Measurements from ENCODE around the gene UBTF.

The UBTF gene

DNA sequence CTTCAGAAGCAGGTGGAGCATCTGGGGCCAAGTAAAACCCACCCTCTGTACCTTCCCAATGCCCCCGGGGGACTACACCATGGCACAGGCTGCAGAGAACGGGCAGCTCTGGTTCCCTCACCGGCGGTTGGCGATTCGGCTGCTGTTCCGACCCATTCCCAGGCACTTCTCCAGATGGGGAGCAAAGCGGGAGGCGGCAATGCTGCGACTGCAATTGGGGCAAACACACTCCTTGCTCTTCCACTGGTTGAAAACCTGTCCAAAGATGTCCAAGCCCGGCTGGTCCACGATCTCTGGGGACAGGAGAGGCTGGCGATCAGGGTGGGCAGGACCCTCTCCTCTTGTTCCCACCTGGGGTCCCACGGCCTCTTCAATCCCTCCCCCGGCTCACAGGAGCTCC lies 22.4 kb downstream of the UBTF start:
- DNase-seq, result no peak

DNA sequence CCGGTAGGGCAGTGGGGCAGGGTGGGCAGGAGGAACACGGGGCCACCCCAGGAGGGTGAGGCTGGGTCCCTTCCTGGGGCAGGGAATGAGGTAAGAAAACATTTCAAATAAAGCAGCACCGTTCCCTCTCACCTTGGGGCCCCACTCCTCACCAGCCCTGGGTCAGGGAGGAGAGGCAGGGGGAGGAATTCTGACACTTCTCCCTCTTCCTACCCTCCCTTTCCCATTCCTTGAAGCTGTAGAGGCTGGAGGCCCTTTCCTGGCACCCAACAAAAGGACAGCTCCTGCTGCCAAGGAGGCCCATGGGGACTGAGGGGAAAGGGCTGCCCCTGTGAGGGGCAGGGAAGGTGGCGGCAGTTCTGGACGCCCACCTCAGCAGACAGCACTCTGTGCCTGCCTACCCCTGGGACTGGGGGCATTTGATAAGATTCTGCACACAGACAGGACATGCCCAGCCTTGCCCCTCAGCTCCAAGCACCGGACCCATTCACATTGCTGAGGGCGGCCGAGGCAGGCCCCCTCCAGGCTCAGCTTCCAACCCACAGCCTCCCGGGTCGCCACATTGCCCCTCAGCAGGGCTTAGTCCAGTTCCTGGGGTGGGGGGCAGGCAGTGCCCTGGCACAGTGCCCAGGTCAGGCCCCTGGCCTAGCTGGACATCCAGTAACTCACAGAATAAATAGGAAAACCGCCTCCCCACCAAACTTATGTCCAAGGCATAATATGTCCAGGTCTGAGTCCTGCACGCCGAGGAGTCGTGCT lies 26.0 kb downstream of the UBTF start:
- no peak for DNase-seq

DNA sequence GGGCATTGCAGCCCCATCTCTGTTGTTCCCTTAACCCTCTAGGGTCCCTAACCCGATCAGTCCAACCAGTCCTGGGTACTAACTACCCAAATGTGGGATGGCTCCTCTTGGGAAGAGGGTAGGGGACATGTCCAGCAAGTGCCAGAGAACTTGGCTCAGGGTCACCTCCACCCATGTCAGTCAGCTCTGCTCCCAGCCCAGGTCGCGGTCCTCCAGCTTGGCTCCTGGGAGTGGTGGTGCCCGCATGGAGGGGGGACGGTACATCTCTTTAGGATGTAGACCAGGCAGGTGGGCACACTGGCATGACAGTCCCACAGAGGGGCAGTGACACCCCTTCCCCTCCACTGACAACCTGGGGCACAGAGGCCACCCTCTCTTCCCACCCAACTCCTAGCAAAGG lies 26.7 kb downstream of the UBTF start:
- no peak for DNase-seq

DNA sequence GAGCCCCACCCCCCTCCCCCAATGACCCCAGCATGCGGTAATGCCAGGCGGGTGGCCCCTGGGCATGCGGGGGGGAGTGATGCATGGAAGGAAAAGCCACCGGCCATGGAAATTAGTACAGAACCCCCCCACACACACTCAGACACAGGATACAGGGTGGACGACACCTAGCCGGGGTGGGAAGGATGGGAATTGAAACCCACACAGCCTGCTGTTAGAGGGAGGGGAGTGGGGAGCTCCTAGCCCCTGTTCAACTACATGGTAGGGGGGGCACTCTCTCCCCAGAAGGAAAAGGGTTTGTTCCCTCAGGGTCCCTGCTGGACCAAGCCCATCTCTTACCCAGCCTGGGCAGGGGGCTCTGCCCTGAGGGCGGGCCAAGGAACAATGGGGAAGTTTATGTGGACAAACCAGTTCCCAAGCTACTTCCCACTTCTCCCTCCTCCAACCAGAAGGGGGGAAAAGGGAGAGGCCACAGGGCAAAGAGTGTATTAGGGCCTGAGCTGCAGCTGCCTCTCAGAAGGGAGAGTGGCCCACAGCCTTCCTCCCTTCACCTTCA lies 27.5 kb downstream of the UBTF start:
- DNase-seq, result no peak

DNA sequence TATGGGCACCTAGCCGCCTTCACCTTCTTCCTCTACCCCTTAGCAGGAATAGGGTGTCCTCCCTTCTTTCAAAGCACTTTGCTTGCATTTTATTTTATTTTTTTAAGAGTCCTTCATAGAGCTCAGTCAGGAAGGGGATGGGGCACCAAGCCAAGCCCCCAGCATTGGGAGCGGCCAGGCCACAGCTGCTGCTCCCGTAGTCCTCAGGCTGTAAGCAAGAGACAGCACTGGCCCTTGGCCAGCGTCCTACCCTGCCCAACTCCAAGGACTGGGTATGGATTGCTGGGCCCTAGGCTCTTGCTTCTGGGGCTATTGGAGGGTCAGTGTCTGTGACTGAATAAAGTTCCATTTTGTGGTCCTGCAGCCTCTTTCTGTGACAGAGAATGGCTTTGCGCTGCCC lies 28.1 kb downstream of the UBTF start:
- DNase-seq, result no peak

DNA sequence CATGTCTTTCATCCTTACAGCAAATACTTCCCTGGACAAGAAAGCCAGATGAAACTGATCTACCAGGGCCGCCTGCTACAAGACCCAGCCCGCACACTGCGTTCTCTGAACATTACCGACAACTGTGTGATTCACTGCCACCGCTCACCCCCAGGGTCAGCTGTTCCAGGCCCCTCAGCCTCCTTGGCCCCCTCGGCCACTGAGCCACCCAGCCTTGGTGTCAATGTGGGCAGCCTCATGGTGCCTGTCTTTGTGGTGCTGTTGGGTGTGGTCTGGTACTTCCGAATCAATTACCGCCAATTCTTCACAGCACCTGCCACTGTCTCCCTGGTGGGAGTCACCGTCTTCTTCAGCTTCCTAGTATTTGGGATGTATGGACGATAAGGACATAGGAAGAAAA lies 29.0 kb downstream of the UBTF start:
- no peak for DNase-seq

DNA sequence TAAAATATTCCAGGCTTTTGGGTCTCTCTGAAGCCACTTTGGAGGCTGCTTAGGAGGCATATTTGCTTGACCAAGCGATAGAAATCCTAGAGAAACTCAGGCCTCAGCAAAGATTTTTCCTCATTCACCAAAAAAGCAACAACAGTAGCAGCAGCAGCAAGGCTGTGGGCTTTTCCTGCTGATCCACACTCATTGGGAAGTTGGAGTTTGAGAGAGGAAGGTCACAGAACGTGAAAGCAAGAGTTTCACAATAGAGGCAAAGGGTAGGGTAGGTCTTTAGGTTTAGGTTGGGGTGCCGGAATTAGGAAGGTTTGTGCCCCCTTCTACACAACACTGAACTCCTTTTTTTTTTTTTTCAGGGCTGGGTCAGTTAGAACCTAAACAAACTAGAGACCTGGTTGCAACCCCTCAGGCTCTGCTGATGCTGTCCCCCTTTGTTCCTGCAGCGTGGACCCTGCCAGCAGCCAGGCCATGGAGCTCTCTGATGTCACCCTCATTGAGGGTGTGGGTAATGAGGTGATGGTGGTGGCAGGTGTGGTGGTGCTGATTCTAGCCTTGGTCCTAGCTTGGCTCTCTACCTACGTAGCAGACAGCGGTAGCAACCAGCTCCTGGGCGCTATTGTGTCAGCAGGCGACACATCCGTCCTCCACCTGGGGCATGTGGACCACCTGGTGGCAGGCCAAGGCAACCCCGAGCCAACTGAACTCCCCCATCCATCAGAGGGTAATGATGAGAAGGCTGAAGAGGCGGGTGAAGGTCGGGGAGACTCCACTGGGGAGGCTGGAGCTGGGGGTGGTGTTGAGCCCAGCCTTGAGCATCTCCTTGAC lies 30.7 kb downstream of the UBTF start:
- no peak for DNase-seq

DNA sequence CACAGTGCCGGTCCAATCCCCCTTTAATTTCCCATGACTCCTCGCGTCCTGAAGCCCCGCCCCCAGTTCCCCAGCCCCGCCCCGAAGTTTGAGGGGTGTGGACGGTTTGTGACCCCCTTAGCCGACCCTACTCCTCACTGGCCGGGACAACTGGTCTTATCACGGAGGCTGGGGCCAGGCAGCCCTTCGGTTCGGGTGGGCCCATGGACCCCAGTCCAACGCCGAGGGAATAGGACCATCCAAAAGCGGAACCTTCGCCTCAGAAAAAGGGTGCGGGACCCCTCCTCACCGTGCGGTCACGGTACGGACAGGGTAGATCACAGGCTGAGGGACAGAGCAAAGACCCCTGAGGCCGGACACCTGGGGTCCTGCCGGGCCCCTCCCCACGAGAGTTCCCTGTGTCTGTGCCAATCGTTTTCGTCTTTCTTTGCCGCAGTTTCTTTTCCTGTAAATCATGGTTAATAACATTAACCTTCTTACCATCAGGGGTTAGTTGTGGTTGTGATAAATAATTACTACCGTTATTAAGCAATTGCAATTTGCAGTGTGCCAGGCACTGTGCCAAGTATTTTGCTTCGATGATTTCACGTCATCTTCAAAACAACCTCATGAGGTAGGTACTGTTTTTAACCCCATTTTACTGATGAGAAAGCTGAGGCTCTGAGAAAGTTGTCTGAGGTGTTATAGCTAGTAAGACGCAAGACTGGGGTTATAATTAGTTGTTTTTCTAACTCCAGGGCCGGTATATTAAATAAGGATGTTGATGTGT lies 32.2 kb downstream of the UBTF start:
- DNase-seq, result peak; percentile 45

DNA sequence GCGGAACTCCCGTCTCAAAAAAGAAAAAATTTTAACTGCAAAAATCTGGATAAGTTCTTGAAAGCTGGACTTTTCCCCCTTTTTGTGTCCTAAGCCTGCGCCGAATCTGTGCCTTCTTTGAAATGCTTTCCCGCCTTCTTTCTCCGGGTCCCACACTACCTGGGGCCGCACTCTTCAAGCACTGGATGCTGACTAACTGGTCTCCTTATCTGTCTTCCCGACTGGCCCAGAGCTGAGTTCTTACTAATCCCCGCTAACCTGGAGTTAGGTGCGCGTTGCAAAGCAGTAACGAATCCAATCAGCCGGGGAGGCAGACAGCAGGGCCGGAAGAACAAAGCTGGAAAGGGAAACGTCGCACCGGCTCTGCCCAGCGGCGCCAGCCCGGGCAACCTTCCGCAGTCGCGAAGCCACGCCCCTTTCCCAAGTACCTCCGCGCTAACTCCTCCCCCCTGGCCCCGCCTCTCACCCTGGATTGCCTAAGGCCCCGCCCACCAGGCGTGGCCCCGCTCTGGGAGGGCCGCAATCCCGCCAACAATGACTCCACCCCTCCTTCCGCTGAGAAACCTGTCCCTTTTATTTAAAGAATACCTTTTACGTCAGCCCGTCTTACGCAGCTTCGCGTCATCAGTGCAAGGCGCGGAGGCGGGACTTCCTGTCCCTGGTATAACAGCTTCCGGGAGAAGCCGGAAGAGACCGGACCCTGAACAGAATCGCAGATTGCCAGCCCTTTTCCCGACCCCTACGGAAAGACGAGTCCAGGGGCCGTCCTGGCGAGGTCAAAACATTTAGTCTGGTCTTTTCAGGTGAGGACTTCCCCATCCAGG lies 33.0 kb downstream of the UBTF start, which contains the start of gene TMUB2:
Gene TMUB2 (plus strand): TSS at position 666 of the 824 bp plus-strand sequence. CDS start 737 bp downstream, outside the sequence.
- DNase-seq, result peak; percentile 100

DNA sequence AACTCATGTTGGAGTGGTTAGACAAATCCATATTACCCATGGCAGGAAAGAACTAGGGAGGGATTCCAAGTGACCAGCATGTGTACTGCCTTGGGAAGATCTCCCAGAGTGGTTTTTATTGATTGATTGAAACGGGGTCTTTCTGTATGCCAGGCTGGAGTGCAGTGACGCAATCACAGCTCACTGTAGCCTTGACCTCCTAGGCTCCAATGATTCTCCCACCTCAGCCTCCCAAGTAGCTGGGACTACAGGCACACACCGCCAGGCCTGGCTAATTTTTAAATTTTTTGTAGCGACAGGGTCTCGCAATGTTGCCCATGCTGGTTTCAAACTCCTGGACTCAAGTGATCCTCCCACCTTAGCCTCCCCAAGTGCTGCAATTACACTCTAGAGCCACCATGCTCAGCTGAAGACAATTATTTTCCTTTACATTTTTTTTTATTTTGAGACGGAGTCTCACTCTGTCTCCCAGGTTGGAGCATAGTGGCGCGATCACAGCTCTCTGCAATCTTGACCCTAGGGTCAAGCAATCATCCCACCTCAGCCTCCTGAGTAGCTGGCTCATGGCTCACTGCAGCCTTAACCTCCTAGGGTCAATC lies 35.2 kb downstream of the UBTF start:
- DNase-seq, result no peak

DNA sequence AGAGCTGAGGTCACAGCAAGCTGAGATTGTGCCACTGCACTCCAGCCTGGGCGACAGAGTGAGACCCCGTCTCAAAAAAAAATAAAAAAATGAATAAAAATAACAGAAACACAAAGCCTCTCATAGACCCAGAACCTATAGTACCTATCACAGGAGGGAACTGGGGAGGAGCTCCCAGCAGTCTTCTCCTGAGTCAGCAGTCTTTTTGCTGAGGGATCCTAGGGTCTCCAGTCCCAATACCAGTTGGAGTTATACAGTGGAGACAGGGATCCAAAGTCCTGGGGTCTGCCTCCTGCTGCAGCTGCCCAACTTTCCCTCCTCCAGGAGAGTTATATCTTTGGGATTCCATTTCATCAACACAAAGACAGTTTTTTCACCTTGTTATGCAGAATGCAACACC lies 36.5 kb downstream of the UBTF start:
- no peak for DNase-seq

DNA sequence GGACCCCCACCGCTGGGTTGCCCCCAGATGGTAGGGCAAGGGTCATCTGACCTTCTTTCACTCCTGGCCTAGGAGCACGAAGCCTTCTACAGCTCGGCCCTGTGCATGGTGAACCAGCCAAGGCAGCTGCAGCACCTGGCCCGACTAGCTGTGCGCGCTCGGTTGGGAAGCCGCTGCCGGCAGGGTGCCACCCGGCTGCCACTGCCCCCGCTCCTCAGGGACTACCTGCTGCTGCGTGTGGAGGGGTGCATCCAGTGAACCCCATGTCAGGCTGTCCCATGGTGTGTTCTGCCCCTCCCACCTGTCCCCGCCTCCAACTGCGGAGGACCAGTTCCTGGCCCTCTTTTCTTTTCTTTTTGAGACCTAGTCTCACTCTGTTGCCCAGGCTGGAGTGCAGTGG lies 41.3 kb downstream of the UBTF start:
- no peak for DNase-seq

DNA sequence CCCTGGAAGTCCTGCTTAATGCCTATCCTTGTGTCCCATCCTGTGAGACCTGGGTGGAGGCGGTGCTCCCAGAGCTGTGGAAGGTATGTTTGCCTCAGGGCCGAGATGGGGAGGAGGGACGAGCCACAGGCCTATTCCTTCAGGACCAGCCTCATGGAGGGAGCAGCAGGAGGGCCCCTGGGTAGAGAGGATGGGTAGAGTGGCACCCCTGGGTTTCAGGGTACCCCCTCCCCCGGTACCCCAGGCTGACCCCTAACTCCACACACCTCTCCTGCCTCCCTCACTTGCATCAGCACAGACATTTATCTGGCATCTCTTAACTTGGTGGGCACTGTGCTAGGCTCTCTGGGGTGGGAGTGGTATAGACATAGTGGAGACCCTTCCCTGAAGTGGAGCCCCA lies 41.8 kb downstream of the UBTF start:
- no peak for DNase-seq

DNA sequence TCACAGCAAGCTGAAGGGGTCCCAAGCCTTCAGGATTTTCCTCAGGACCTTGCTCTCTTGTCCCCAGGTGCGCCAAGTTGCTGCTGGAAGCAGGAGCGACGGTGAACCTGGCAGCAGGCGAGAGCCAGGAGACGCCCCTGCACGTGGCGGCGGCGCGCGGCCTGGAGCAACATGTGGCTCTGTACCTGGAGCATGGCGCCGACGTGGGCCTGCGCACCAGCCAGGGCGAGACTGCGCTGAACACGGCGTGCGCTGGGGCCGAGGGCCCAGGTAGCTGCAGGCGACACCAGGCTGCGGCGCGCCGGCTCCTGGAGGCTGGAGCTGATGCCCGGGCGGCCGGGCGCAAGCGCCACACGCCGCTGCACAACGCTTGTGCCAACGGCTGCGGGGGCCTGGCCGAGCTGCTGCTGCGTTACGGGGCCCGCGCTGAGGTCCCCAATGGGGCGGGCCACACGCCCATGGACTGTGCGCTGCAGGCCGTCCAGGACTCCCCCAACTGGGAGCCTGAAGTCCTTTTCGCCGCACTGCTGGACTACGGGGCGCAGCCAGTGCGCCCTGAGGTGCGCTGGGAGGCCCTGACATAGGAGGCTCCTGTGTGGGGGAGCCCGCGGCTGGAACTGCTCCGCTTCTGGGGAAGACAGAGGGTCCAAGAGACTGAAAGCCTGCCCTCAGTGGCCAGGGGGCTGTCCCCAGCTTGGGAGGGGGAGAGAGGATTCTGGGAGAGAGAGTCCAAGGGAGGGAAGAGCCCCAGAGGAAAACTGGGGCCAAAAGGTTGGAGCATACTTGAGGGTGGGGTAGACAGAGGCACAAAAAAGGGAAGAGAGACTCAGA lies 42.6 kb downstream of the UBTF start:
- no peak for DNase-seq

DNA sequence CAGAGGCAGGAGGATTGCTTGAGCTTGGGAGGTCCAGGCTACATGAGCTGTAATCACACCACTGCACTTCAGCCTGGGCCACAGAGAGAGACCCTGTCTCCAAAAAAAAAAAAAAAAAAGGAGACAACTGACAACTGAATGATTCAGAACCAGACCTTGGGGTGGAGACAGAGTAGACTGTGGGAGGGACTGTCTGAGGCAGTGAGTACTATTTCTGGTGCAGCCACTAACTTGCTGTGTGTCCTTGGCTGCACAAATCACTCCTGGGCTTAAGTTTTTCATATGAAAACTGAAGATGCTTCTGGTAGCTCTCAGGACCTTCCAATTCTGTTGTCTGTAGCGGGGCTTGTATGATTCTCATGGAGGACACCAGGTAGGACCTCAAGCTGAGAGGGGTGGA lies 43.2 kb downstream of the UBTF start:
- no peak for DNase-seq

DNA sequence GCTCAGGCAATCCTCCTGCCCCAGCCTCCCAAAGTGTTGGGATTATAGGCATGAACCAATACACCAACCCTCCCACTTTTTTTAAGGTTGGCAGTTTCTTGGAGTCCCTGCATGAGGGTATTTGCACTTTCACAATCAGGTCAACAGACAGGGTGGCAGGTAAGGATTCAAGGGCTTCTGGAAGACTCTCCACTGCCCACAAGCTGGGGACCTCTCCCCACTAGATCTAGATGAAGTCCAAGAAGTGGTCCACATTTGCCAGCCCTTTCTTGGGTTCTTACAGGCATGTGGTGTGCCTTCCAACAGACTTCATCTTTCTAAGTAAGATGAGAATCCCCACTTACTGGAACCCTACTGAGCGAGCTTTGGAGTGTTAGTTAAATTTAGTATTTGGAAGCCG lies 45.0 kb downstream of the UBTF start:
- no peak for DNase-seq

DNA sequence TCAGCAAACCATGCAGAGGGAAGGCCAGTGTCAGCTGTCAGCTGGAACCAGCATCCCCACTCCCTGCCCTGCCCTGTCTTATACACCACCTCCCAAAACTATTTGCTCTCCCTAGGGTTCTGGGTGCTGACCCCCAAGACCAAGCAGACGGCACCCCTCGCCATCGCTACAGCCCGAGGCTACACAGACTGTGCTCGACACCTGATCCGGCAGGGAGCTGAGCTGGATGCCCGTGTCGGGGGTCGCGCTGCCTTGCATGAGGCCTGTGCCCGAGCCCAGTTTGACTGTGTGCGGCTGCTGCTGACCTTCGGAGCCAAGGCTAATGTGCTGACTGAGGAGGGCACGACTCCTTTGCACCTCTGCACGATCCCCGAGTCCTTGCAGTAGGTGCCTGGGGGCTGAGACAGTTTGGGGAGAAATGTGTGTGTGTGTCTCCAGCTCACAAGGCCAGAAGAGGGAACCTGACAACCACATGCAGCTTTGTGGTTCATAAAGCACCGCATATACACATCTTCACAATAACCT lies 47.5 kb downstream of the UBTF start:
- DNase-seq, result no peak

DNA sequence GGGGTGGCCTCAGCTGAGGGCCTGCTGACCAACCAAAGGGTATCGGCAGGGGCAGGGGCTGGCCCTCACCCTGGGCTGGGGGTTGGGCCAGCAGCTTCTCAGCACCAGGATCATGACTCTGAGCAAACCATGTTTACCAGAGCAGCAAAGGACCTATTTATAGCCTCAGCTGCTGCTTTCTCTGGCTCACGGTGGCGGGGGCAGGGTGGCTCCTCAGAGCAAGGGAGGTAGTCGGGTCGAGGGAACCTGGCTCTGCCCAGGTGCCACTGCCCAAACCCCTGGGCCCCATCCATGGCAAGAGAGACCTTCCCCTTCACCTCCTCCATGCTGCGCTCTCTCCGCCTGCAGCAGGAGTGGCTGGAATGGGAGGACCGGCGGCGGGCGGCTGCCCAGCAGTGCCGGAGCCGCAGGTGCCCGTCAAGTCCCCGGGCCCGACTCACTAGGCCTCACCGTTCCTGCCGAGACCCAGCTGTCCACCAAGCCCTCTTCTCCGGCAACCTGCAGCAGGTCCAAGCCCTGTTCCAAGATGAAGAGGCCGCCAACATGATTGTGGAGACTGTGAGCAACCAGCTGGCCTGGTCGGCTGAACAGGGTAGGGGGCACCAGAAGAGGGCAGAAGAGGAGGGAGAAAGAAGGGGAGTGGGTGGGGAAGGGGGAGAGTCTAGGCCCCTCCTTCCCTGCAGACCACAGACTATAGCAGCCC lies 48.8 kb downstream of the UBTF start, which contains the start of gene ASB16:
Gene ASB16 (plus strand): TSS at position 206 of the 703 bp plus-strand sequence. CDS start 86 bp downstream, at position 292.
- DNase-seq, result peak; percentile 64

DNA sequence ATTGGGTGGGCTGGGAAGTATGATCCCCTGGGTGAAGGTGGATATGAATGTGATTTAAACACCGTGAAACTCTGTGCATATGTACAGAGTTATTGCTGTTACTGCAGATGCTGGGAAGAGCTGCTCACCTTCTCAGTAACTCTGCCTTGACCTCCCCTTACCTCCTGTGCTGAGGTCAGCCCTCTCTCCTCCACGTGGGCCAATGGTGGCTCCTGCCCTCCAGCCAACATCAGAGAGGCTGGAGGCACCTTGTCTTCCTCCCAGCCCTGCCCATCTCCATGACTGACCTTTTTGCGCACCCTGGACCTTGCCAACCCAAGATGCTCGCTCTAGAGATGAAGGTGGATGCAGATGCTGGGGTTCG lies 49.4 kb downstream of the UBTF start:
- no peak for DNase-seq

All from eye (tissue), 1 donor.